ENCODE results near the gene ROR1.
"Not testable (repeated sequence)": the region's sequence is repeated elsewhere in the genome, so short reads cannot be mapped to it uniquely, and the experiment has no call there.

The ROR1 gene

DNA sequence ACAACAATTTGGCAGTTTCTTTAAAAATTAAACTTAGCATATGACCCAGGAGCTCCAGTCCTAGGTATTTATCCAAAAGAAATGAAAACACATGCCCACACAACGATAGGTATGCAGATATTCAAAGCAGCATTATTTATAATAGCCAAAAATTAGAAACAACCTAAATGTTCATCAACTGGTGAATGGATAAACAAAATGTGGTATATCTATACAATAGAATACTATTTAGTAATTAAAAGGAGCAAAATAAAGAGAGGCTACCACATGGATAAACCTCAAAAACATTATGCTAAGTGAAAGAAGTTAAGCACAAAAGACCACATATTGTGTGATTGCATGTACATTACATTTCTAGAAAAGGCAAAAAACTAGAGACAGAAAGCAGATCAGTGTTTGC, 51.3 kb downstream of the ROR1 start:
- no peak for ATAC-seq

DNA sequence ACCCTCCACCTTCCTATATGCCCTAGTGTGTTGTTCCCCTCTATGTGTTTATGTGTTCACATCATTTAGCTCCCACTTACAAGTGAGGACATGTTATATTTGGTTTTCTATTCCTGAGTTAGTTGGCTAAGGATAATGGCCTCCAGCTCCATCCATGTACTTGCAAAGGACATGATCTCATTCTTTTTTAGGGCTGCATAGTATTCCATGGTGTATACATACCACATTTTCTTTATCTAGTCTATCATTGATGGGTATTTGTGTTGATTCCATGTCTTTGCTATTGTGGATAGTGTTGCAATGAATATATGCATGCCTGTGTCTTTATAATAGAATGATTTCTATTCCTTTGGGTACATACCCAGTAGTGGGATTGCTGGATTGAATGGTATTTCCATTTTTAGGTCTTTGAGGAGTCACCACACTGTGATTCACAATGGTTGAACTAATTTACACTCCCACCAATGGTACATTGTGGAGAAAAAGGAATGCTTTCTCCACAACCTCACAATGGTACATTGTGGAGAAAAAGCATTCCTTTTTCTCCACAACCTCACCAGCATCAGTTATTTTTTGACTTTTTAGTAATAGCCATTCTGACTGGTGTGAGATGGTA, 52.5 kb downstream of the ROR1 start:
- not testable (repeated sequence) for ATAC-seq

DNA sequence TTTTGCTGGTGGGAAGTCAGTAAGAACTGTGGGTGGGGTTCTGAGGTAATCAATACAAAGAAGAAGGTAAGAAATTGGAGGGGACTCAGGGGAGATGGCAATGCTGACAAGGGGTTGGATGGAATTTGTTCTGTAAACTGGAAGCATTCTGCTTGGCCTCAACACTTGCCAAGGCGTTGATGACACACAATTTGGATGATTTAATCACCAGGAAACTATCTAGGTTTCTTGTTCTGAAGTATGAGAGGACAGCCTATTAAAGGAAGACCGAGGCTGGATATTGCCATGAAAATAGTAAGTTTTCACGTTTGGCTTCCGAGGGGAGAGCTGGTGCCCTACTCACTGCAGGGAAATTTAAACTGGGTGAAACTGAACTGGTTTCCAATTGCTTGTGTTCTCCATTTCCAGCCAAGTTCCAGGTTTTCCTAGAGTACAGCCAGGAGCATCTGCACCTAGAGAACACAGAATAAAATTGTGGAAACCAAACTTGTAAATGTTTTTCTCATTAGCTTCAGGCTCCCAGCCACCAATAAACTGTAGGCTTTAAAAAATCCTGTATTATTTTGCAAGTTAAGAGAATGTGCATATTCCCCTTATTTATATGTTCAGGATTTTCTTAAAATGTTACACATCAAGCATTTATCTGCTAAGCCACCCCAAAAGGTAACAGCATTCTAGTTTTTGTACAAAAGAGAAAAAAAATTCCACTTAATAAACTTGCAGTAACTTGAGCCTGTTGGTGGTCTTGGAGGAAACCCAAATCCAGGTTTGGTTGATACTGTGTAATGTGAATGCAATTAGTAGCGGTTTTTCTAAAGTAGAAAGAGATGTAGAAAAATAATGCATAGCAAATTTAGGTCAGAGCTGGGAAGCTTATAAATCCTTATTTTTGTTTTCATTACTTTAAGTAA, 53.8 kb downstream of the ROR1 start:
- ATAC-seq: no peak

DNA sequence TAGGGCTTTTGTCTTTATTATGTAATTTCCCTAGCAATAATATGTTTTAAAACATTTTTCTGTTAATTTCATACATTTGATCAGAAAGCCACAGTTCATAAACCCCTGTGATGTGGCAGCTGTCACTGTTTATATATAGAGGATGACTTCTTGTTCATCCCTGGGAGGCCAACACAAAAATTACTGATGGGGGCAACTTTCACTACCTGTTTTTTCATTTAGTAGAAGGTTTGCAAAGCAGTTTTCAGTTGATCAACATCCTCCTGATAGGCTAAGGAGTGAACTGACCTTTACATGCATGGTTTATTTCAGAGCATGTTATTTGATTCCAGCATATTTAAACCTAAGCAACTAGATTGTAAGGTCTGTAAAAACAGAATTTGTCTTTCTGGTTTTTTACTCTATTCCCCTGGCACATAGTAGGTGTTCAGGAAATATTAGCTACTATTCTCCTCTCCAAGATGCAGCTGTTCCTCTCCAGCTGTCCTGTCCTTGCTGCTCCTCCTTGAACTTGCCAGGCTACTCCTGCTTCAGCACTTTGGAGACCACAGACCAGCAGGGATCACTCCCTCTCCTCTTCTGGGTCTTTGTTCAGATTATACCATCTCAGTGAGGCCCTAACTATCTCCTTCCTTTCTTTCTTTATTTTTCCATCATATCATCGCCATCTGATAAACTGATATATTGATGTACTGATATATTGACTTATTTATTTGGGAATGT, 54.7 kb downstream of the ROR1 start:
- no peak for ATAC-seq

DNA sequence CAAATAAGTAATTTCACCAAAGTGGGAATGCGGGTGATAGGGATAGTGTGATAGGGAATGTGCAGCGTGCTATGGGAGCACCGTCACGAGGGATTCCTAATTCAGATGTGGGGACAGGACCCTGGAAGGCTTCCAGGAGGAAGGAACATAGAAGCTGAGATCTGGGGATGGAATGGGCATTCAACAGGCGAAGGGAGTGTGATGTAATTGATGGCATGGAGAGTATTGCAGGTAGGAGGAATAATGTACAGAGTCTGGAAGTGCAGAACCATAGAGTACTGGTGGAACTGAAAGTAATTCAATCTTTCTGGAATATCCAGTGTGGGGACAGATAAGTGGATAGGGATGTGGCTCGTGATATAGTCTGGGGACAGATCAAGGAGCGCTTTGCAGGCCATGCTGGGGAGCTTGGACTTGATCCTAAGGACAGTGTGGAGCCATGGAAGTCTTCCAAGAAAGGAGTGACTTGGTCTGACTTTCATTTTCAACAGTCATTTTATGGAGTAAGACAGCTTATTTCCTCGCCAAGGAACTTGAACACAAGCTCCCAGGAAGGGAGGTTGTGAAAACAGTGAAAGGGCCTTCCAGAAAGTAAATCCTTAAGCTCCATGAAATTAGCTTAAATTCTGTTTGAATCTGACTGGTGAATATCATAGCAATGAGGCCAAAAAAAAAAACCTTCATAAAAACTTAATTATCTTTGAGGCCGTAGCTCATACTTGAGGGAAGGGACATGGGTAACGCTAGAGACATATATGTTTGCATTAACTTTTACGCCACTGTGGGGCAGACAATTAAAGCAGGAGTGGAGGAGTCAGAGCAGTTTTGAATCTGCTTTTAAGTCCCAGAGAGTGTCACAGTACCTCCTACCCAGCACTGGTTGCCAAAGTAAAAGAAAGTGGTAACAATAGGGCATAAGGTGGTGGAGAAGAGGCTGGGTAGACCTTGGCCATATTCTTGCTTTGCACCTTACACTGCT, 55.8 kb downstream of the ROR1 start:
- ATAC-seq: no peak

DNA sequence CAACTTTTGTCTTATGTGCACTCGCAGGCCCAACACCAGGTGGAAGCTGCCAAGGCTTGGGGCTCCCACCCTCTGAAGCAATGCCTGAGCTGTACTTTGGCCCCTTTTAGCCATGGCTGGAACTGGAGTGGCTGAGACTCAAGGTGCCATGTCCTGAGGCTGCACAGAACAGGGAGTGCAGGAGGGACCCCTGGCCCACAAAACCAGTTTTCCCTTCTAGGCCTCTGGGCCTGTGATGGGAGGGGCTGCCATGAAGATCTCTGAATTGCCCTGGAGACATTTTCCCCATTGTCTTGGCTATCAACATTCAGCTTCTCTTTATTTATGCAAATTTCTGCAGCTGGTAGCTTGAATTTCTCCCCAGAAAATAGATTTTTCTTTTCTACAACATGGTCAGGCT, 57.6 kb downstream of the ROR1 start:
- ATAC-seq: no peak

DNA sequence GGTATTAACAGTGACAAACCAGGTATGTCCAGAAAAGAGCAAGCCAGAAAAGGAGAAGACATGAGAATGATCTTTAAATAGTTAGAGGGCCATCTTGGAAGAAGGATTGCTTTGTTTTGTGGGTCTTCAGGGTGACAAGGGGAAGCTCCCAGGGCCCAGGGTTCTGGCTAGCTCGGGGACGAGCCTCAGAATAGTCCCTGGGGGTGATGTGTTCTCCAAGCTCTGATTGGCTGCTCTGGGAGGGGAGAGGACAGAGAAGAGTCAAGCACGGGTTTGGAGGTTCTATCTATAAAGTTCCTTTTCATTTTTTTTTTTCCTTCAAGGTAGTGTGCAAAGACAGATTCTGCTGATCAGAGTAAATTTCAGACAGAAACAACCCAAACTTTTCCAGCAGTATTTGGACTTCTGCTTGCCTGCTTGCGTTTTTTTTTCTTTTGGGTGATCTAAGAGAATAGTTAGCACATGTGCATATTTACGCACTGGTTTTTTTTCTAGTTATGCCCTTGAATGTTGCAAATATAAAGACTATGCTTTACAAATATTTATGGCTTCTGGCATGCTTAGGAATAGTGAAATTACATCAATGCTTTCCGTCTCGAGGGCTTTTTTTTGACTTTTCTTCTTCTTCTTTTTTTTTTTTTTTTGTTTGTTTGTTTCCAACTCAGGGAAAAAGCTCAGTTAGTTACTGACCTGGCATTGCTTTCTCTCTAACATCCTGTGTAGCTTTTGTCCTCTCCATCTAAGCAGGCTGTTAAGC, 59.7 kb downstream of the ROR1 start:
- ATAC-seq: no peak

DNA sequence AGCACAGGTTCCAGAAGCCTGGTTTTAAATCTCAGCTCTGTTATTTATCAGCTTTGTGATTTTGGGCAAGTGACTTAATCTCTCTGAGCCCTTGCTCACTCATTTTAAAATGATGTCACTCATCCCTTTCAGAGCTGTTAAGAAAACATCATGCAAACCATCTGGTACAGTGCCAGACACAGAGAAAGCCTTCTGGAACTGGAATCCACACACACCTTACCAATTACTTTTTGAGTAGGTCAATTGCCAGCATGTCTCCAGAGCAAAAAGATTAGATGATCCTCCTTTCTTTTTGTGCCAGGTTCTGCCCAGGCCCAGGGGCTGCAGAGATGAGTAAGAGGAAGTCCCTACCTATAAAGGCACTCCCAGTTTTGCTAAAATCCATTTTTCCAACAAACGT, 61.3 kb downstream of the ROR1 start:
- no peak for ATAC-seq

DNA sequence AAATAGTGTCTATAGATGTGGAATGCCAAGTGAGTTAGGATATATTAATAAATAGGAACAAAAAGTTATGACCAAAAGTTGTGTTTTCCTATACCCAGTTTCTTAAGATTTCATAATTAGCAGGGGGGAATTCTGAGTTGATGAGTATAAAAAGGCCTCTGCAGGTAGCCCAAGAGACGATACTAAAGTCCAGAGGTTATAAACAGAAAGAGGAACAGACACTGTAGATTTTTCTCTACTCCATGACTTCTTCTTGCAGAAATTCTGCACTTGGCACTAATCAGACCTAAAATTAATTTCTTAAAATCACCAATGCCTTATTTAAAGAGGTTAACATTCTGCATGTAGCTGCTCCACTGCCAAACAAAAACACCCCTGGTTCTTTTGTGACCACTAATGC, 62.6 kb downstream of the ROR1 start:
- no peak for ATAC-seq

DNA sequence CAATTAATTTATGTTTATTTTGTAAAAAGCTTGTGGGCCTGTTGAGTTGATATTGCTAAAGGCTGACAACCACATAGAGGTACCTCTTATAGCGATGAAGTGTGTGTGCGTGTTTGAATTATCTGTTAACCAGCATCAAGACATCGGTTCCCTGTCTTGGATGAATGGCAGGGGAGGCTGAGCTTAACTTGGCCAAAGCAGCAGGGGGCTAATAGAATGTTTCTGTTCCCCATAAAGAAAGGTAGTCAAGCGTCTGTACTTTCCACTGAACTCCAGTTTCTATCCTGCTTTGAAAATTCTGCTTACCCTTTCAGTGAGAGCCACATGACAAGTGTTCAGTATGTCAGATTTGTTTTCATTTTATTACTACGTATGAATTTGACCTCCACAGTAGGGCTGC, 63.0 kb downstream of the ROR1 start:
- no peak for ATAC-seq

DNA sequence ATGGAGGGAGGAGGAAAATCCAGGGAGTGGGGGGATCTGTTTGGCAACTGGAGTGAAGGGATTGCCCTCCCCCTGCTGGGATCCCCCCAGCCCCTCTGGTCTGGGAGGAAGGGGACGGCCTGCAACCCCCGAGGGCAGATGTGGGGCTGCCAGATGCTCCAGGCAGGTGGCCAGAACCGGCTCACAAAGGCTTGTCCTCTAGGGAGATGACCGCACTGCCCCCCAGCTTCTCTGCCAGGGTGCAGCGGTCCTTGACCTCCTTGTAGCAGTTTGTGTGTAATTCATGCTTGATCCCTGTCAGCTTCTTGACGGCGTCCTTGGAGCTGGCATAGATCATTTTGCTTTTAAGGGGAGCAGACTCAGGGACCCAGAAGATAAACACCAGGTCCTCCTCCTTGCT, 69.2 kb downstream of the ROR1 start:
- ATAC-seq: no peak

DNA sequence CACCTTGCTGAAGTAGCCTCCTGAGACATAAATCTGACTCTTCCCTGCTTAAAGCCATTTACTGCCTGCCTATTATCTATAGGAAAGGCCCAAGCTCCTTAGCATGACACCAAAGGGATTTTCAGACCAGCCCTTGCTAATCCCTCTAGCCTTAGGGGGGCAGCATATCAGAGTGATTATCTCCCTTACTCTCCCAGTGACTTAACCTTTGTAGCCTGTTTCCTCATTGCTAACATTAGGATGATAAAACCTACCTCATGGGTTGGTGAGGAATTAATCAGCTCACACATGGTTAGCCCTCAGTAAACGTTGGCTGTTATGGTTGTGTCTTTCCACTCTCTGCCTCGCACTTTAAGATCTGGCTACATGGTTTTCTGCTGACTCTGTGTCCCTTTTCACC, 70.1 kb downstream of the ROR1 start:
- no peak for ATAC-seq

DNA sequence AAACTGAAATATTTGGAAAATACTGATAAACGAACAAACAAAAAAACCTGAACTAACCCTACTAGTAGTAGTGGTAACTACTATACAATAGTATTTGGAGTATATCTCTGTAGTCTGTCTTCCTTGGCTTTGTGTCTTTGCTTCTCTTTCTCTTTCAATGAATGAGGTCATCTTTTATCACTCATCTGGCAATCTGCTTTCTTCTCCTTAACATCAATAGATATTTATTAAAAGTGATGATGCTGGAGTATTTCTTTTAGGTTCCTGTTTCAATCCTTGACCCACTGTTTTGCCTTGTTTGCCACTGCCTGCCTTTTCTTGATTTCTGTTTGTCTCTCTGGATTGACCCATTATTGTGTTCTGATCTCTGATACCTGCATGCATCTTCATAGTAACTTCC, 71.5 kb downstream of the ROR1 start:
- ATAC-seq: no peak

DNA sequence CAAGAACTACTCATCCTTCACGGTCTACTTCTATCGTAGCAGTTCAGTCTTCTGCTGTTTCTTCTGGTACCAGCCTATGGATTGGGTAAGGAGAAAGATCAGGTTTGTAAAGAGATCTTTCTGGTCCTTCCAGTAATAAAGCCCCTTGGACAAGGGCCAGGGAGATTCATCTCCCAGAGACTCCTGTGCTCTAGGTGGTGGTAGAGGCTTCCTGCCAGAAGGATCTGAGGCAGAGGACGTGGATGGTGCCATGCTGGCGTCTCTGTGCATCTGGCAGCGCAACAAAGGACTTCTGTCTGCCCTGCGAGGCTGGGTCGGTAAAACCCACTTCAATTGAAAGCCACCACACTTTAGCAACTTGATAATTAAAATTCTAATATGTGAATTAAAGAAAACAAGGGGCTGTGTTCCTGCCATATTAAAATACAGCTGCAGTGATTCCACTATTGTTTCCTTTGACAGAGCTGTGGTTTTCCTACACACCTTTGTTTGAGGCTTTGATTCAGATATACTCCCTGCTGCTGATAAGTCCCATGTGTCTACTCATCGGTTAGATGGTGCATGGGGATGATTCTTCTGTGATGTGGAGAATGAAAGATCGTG, 73.6 kb downstream of the ROR1 start:
- no peak for ATAC-seq

DNA sequence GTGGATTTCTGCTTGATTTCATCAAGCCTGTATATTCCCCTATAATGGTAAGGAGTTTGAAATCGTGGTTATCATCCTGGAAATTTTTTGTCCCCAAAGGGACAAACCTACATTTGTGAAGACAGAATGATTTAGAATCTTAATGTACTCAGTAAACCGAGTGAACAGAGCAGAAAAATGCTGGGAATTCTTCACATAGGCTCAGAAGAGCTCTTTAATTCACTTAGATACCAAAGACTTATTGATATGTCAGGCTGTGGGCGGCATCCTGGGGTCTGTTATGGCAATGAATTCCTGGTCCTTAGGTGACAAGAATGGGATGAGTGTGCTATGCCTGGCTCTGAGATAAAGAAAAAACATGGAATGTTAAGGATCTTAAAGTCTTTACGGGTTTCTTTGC, 74.9 kb downstream of the ROR1 start:
- no peak for ATAC-seq

DNA sequence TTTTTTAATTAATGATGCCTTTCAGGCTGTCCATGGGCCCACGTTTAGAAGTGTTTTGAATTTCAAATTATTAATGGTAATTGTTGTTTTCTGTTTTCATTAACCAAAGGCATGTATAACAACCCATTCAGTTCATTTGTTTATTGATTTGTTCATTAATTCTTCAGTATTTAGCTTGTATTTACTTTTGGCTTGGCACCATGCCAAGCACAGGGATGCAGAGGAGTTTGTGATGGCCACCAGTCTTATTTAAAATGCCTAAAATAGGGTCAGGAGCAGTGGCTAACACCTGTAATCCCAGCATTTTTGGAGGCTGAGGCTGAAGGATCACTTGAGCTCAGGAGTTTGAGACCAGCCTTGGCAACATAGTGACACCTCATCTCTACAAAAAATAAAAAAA, 75.3 kb downstream of the ROR1 start:
- ATAC-seq: no peak

DNA sequence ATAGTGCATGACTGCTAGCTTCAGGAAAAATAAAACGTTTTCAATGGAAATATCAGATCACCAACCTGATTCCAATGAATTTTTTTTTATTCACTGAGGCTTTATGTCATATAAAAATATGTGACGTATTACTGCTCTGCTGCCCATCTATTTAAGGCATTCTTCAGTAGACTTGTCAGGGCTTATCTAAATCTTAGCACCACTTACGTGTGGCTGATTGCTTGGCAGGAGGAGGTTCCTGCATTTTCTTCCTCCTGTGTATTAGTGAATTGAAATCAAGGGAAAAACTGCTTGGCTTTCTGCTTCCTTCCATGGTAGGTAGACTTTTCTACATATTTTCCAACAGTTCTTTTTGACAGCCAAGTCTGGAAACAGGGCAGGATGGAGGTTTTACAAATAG, 80.3 kb downstream of the ROR1 start:
- ATAC-seq: no peak

DNA sequence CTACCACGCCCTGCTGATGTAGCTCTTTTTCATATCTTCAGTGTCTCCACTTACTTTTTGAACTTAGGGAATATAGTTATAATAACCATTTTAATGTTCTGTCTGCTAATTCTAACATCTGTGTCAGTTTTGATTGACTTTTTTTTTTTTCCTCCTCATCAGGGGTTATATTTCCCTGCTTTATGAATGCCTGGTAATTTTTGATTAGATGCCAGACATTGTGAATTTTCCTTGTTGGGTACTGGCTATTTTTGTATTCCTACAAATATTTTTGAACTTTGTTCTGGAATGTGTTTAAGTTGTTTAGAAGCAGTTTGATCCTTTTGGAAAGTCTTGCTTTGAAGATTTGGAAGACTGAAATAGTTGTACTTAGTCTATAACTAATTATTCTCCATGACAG, 82.1 kb downstream of the ROR1 start:
- no peak for ATAC-seq

DNA sequence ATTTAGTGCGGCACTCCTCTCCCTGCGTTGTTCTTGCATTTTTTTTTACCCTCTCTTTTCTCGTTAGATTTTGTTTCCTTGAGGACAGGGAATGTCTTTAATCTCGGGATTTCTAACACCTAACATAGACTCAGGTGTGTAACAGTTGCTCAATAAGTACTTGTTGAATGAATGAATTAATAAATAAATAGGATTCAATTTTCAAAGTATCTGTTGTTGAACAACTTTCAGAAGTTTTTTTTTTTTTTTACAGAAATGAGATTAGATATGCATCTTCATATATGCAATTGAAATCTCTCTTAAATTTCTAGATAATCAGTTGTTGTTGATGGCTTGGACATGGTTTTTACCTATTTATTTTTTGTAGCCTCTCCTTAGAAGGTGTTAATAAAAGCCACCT, 83.1 kb downstream of the ROR1 start:
- ATAC-seq: no peak

DNA sequence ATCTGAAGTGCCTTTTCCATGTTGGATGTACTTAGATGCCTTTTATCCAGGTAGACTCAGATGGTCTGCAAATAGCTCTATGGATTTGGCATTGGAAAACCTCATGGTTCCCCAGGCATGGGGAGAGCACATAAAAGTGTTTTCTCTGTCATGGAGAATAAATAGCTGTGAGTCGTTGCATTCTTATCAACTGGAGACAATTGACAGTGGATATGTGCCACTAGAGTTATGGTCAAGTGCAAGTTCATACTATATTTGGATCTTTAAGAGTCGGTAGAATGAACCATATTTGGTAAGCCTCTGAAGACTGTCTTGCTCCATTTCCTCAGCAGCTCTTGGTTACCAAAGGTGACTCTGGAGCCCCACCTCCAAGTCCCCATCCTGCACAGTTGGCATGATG, 83.7 kb downstream of the ROR1 start:
- ATAC-seq: no peak

DNA sequence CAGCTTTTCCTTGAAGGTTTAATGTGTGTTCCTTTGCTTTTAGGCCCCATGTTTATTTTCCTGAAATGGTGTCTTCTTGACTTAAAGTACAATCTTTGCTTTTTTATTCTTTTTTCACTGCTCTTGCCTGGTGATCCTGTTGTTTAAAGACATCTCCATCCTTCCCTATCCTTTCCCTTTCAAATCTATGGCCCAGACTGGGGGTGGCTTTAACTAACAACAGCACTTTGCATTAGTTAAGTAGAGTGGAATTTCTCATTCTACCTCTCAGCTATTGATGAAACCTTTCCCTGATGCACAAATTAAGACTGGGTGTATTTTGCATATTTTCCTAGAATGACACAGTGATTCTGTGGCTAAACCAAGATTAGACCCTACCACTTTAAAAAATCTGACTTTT, 84.3 kb downstream of the ROR1 start:
- no peak for ATAC-seq

Data from activated CD4-positive, CD25-positive, alpha-beta regulatory T cell treated with anti-CD3 and anti-CD28 coated beads, Interleukin-2, amount 50 U/mL, for 24 hours (primary cell).